ENCODE measurements around the gene RAB11FIP4. TPM values are rescaled to one million over a fixed set of nuclear protein-coding genes. Genes with fewer than 3 reads are reported as not detected.

Gene RAB11FIP4
- total RNA-seq, 3 donors from 2014 or later = 1.9 to 18.7 (median 11.8) TPM

GRCh38 chr17:31580316-31580705, 188.8 kb downstream of the RAB11FIP4 start:
- no peaks in the 10 kb centered on the region for H3K9me3 ChIP-seq
- H3K4me1 ChIP-seq = peaks cover 22 to 27% of the 10 kb centered on the region in 2 donors
- DNase-seq (ENCODE audit: low spot score in 2 of 2) = no peak
- TF ChIP-seq POLR2AphosphoS5 (IDR thresholded peaks at IDR 0.05) = no peak
- TF ChIP-seq CTCF (IDR thresholded peaks at IDR 0.05) = no peak
- no peak for TF ChIP-seq POLR2A (IDR thresholded peaks at IDR 0.05)
- H3K4me3 ChIP-seq = peak overlapping the region in 1 of 3 donors; percentile 37
- no peaks in the 10 kb centered on the region for H3K36me3 ChIP-seq
- intact Hi-C loops (cut with DNase I; ENCODE audit: low total_unique reads) = no loop called here
- H3K27me3 ChIP-seq = no peaks in the 10 kb centered on the region
- peak overlapping the region; percentile 88 to 90 for H3K27ac ChIP-seq

GRCh38 chr17:31580706-31581490, 189.4 kb downstream of the RAB11FIP4 start:
- H3K27ac ChIP-seq = peak overlapping the region; percentile 88 to 90
- no peaks in the 10 kb centered on the region for H3K27me3 ChIP-seq
- TF ChIP-seq POLR2AphosphoS5 (IDR thresholded peaks at IDR 0.05) (peak; percentile 10 to 59 (median 57)), POLR2A (IDR thresholded peaks at IDR 0.05) (no peak), CTCF (IDR thresholded peaks at IDR 0.05) (no peak)
- H3K36me3 ChIP-seq = no peaks in the 10 kb centered on the region
- H3K4me3 ChIP-seq = peak overlapping the region in 2 of 3 donors; percentile 0 to 37
- peak; percentile 78 to 81 for DNase-seq (ENCODE audit: low spot score in 2 of 2)
- no peaks in the 10 kb centered on the region for H3K9me3 ChIP-seq
- H3K4me1 ChIP-seq = peaks cover 22 to 27% of the 10 kb centered on the region in 2 donors
- intact Hi-C loops (cut with DNase I; ENCODE audit: low total_unique reads) = no loop called here

GRCh38 chr17:31581491-31581890, 190.0 kb downstream of the RAB11FIP4 start:
- Histone ChIP-seq H3K27ac (peak overlapping the region; percentile 88 to 90), H3K4me3 (peak overlapping the region in 2 of 3 donors; percentile 0 to 37), H3K9me3 (no peaks in the 10 kb centered on the region), H3K27me3 (no peaks in the 10 kb centered on the region), H3K4me1 (peaks cover 22 to 27% of the 10 kb centered on the region in 2 donors), H3K36me3 (no peaks in the 10 kb centered on the region)
- TF ChIP-seq POLR2AphosphoS5 (IDR thresholded peaks at IDR 0.05) (no peak), POLR2A (IDR thresholded peaks at IDR 0.05) (no peak), CTCF (IDR thresholded peaks at IDR 0.05) (no peak)
- DNase-seq (ENCODE audit: low spot score in 2 of 2) = no peak
- intact Hi-C loops (cut with DNase I; ENCODE audit: low total_unique reads) = no loop called here

GRCh38 chr17:31582151-31582907, 190.9 kb downstream of the RAB11FIP4 start:
- peak in 1 of 2 donors; percentile 54 for DNase-seq (ENCODE audit: low spot score in 2 of 2)
- intact Hi-C loops (cut with DNase I; ENCODE audit: low total_unique reads) = no loop called here
- Histone ChIP-seq H3K4me1 (peaks cover 22 to 27% of the 10 kb centered on the region in 2 donors), H3K27ac (peak overlapping the region; percentile 88 to 90), H3K27me3 (no peaks in the 10 kb centered on the region), H3K9me3 (no peaks in the 10 kb centered on the region), H3K4me3 (peak overlapping the region in 1 of 3 donors; percentile 37), H3K36me3 (no peaks in the 10 kb centered on the region)
- TF ChIP-seq POLR2A (IDR thresholded peaks at IDR 0.05) (no peak), POLR2AphosphoS5 (IDR thresholded peaks at IDR 0.05) (no peak), CTCF (IDR thresholded peaks at IDR 0.05) (no peak)

Data from breast epithelium (tissue), 4 donors.